ENCODE measurements around the gene SPATA13.
"Not testable (repeated sequence)": the region's sequence is repeated elsewhere in the genome, so short reads cannot be mapped to it uniquely, and the experiment has no call there.

DNA sequence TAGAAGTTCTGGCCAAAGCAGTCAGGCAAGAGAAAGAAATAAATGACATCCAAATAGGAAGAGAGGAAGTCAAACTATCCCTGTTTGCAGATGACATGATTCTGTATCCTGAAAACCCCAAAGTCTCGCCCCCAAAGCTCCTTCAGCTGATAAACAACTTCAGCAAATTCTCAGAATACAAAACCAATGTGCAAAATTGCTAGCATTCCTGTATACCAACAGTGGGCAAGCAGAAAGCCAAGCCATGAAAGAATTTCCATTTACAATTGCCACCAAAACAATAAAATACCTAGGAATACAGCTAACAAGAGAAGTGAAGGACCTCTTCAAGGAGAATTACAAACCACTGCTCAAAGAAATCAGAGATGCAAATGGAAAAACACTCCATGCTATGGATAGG lies 44.6 kb downstream of the SPATA13 start:
- TF ChIP-seq, protein P1, sequence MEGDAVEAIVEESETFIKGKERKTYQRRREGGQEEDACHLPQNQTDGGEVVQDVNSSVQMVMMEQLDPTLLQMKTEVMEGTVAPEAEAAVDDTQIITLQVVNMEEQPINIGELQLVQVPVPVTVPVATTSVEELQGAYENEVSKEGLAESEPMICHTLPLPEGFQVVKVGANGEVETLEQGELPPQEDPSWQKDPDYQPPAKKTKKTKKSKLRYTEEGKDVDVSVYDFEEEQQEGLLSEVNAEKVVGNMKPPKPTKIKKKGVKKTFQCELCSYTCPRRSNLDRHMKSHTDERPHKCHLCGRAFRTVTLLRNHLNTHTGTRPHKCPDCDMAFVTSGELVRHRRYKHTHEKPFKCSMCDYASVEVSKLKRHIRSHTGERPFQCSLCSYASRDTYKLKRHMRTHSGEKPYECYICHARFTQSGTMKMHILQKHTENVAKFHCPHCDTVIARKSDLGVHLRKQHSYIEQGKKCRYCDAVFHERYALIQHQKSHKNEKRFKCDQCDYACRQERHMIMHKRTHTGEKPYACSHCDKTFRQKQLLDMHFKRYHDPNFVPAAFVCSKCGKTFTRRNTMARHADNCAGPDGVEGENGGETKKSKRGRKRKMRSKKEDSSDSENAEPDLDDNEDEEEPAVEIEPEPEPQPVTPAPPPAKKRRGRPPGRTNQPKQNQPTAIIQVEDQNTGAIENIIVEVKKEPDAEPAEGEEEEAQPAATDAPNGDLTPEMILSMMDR (IDR thresholded peaks at IDR 0.05; ENCODE audit: borderline replicate concordance, extremely low read depth, low read length, poor library complexity, severe bottlenecking), result not testable (repeated sequence)
- not testable (repeated sequence) for TF ChIP-seq EZH2 (IDR thresholded peaks at IDR 0.05; ENCODE audit: borderline replicate concordance, low read depth, low read length, severe bottlenecking)

Data from DND-41 (cell line).